Neutrophil (primary cell): ENCODE data around the gene XAGE1A.
"Not testable (repeated sequence)": the region's sequence is repeated elsewhere in the genome, so short reads cannot be mapped to it uniquely, and the experiment has no call there.

Experiments
- H3K27ac ChIP-seq: fragments of 200-600 bp; sonication (generic); 2 replicates; pipeline ENCODE4 v1.5.1; 2016; ENCODE audit warnings: mild to moderate bottlenecking, moderate library complexity
- H3K27me3 ChIP-seq: fragments of 200-600 bp; sonication (generic); 2 replicates; pipeline ENCODE4 v1.6.0; 2016; ENCODE audit warnings: mild to moderate bottlenecking
- H3K36me3 ChIP-seq: fragments of 200-600 bp; sonication (generic); 2 replicates; pipeline ENCODE4 v1.5.1; 2017
- H3K4me1 ChIP-seq, 2 experiments: fragments of 200-600 bp in 1 of 2; sonication (generic) in 1 of 2; 1 replicate in 1 of 2; 2 replicates in 1 of 2; pipeline versions ENCODE4 v1.5.1 to v1.6.1; 2013 to 2016; ENCODE audit warnings: low read depth in 1 of 2, low read length in 1 of 2, mild to moderate bottlenecking in 1 of 2, moderate library complexity in 1 of 2; ENCODE audit not compliant: control insufficient read depth in 1 of 2, insufficient read depth in 1 of 2
- H3K4me3 ChIP-seq, 2 experiments: fragments of 200-600 bp in 1 of 2; sonication (generic) in 1 of 2; 1 replicate in 1 of 2; 2 replicates in 1 of 2; pipeline ENCODE4 v1.5.1; 2013 to 2016; ENCODE audit warnings: low read depth in 1 of 2, low read length in 1 of 2, mild to moderate bottlenecking in 1 of 2, moderate library complexity in 1 of 2
- H3K9me3 ChIP-seq: fragments of 200-600 bp; sonication (generic); 2 replicates; pipeline ENCODE4 v1.5.1; 2016
- CTCF ChIP-seq: fragments of 200-600 bp; sonication (generic); IDR thresholded peaks from 2 replicates; pipeline ENCODE4 v1.5.1; 2016; ENCODE audit warnings: antibody characterized with exemption

XAGE1A gene, protein sequence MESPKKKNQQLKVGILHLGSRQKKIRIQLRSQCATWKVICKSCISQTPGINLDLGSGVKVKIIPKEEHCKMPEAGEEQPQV

GRCh38 chrX:52495545-52496418, at the start of gene XAGE1A:
Gene XAGE1A, plus strand, starts transcription at chrX:52495808. Its CDS starts 1,554 bp downstream, at chrX:52497362.
- not testable (repeated sequence) for H3K9me3 ChIP-seq, H3K4me1 ChIP-seq, H3K36me3 ChIP-seq, H3K27me3 ChIP-seq, H3K4me3 ChIP-seq, H3K27ac ChIP-seq

DNA sequence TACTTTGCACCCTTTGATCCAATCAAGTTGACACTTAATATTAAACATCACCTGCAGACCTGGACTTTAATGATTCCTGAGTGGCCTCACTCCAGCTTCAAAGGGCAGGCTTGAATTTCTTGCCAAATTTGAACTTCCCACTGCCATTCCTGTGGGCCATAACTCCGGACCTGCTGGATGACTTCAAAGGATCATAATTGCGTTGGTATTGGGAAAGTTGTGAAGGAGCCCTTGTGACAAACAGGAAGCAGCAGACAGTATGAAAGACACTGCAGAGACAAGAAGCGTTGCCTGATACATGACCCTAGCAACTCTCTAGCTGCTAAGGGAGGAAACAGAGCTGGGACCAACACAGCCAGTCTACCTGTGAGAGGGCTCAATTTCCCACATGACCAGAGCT, 43.6 kb upstream of the XAGE1A start:
- H3K36me3 ChIP-seq, H3K4me1 ChIP-seq, H3K27ac ChIP-seq, H3K9me3 ChIP-seq, H3K27me3 ChIP-seq, H3K4me3 ChIP-seq: not testable (repeated sequence)

DNA sequence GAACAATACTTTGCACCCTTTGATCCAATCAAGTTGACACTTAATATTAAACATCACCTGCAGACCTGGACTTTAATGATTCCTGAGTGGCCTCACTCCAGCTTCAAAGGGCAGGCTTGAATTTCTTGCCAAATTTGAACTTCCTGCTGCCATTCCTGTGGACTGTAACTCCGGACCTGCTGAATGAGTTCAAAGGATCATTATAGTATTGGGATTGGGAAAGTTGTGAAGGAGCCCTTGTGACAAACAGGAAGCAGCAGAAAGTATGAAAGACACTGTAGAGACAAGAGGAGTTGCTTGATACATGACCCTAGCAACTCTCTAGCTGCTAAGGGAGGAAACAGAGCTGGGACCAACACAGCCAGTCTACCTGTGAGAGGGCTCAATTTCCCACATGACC, 24.3 kb upstream of the XAGE1A start:
- not testable (repeated sequence) for H3K4me1 ChIP-seq, H3K27me3 ChIP-seq

GRCh38 chrX:52496419-52496772, 788 bp downstream of the XAGE1A start:
- H3K36me3 ChIP-seq, H3K27me3 ChIP-seq, H3K4me1 ChIP-seq, H3K9me3 ChIP-seq, H3K27ac ChIP-seq, H3K4me3 ChIP-seq: not testable (repeated sequence)

More for the DNA sequence above, 24.3 kb upstream of the XAGE1A start:
- H3K9me3 ChIP-seq, H3K27ac ChIP-seq, H3K4me3 ChIP-seq, H3K36me3 ChIP-seq: not testable (repeated sequence)

- H3K4me1 ChIP-seq, H3K36me3 ChIP-seq, H3K4me3 ChIP-seq, H3K27ac ChIP-seq, H3K27me3 ChIP-seq, H3K9me3 ChIP-seq: not testable (repeated sequence)
Measured at GRCh38 chrX:52501362-52501761, 5.8 kb downstream of the XAGE1A start.

DNA sequence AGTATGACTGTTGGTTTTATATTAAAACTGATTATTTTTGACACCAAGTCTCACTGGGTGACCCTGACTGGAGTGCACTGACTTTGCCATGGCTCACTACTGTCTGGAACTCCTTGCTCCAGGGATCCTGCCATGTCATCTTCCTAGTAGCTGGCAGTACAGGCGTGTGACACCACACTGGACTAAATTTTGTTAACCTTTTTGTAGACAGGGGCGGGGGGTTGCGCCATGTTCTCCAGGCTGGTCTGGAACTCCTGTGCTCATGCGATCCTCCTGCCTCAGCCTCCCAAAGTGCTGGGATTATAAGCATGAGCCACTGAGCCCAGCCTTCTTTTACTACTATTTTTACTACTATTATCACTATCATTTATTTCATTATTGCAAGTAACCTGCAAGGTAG, 8.9 kb downstream of the XAGE1A start:
- H3K4me3 ChIP-seq: no peak overlapping the region
- no peaks in the 10 kb centered on the region for H3K4me1 ChIP-seq
- H3K36me3 ChIP-seq: no peaks in the 10 kb centered on the region
- H3K27me3 ChIP-seq: no peaks in the 10 kb centered on the region
- no peak overlapping the region for H3K27ac ChIP-seq
- no peaks in the 10 kb centered on the region for H3K9me3 ChIP-seq
- TF ChIP-seq CTCF: no peak

- no peaks in the 10 kb centered on the region for H3K9me3 ChIP-seq
- H3K36me3 ChIP-seq: no peaks in the 10 kb centered on the region
- no peaks in the 10 kb centered on the region for H3K4me1 ChIP-seq
- TF ChIP-seq CTCF: no peak
- no peak overlapping the region for H3K4me3 ChIP-seq
- H3K27ac ChIP-seq: no peak overlapping the region
- H3K27me3 ChIP-seq: no peaks in the 10 kb centered on the region
Measured at GRCh38 chrX:52507331-52507730, 11.7 kb downstream of the XAGE1A start.

DNA sequence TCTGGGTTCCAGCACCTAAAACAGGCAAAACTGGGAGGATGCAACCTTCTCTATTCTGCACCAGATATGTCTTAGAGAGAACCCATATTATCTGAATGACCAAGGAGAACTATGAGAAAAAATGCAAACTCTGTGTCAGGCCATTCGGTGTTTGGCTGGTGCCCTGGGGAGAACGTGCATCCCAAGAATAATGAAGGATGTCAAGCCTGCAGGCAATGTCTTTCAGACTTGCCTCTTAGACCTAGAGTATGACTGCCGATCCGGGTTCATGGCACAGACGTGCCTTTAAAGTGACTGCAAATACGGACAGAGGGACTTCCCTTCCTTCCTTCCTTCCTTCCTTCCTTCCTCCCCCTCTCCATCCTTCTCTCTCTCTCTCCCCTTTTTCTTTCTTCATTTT, 14.3 kb downstream of the XAGE1A start:
- Histone ChIP-seq H3K4me1 (no peaks in the 10 kb centered on the region), H3K4me3 (no peak overlapping the region), H3K27me3 (no peaks in the 10 kb centered on the region), H3K36me3 (no peaks in the 10 kb centered on the region), H3K9me3 (no peaks in the 10 kb centered on the region), H3K27ac (no peak overlapping the region)
- TF ChIP-seq CTCF: no peak

DNA sequence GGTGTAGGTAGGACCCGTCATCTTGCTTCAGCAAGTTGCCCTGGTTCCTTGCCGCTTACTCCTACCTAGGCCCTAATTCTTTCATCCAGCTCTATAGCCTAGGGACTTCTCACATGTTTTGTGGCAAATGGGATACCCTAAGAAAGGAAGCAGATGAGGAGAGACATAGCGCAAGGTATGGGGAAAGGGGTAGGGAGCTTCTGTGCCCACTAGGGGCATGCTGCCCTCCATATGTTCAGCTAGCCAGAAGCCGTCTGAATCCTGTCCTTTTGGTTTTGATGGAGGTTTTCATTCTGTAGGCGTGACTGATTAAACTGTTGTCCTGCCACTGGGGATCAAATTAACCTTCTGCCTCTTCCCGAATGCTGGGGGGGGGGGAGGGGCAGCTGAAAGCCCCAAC, 15.5 kb downstream of the XAGE1A start:
- not testable (repeated sequence) for H3K27me3 ChIP-seq, H3K4me1 ChIP-seq, H3K4me3 ChIP-seq, H3K36me3 ChIP-seq, H3K27ac ChIP-seq, H3K9me3 ChIP-seq

GRCh38 chrX:52516110-52516986, 20.7 kb downstream of the XAGE1A start:
- not testable (repeated sequence) for H3K36me3 ChIP-seq, H3K27me3 ChIP-seq, H3K4me1 ChIP-seq, H3K4me3 ChIP-seq, H3K27ac ChIP-seq, H3K9me3 ChIP-seq
